ENCODE results near the gene PNMA5. TPM values are rescaled to one million over a fixed set of nuclear protein-coding genes. Genes with fewer than 3 reads are reported as not detected.
A peak's percentile ranks its signal among the peaks of the same experiment; 100 is the strongest.
"Not testable (repeated sequence)": the region's sequence is repeated elsewhere in the genome, so short reads cannot be mapped to it uniquely, and the experiment has no call there.

PNMA5 gene
- total RNA-seq = not detected in 2 replicates

DNA sequence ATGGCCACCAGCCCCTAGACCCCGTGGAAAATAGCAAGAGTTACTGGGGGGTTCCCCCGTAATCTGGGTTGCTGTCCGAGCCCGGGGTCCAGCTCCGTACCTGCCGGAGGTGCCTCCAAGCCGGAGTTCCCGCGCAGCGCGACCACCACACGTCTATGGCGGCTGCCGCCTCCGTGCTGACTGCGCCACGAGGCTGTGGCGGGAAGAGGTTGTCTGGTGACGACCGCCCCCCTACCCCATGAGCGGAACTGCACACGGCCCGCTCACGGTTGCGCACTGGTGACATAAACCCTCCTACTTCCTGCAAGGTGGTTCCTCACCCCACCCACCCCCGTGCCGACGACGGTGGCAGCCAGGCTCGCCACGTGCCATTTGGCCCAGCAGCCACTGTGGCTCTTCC is at the start of gene PNMA5:
TSS of gene PNMA5 (minus strand) at position 184 of the 400 bp plus-strand sequence. CDS start 2,518 bp downstream, outside the sequence.
- Mint-ChIP-seq H3K4me1 (ENCODE audit: low read depth) (peaks cover 10% of the 10 kb centered on the region), H3K27ac (no peak within 1 kb of the TSS), H3K36me3 (ENCODE audit: low read depth) (no peaks in the 10 kb centered on the region), H3K27me3 (ENCODE audit: low read depth) (no peaks in the 10 kb centered on the region), H3K9me3 (no peaks in the 10 kb centered on the region), H3K4me3 (ENCODE audit: low read depth) (no peak within 1 kb of the TSS)
- intact Hi-C loops (cut with micrococcal nuclease) = no loop called here
- no peak for DNase-seq (ENCODE audit: low spot score)

DNA sequence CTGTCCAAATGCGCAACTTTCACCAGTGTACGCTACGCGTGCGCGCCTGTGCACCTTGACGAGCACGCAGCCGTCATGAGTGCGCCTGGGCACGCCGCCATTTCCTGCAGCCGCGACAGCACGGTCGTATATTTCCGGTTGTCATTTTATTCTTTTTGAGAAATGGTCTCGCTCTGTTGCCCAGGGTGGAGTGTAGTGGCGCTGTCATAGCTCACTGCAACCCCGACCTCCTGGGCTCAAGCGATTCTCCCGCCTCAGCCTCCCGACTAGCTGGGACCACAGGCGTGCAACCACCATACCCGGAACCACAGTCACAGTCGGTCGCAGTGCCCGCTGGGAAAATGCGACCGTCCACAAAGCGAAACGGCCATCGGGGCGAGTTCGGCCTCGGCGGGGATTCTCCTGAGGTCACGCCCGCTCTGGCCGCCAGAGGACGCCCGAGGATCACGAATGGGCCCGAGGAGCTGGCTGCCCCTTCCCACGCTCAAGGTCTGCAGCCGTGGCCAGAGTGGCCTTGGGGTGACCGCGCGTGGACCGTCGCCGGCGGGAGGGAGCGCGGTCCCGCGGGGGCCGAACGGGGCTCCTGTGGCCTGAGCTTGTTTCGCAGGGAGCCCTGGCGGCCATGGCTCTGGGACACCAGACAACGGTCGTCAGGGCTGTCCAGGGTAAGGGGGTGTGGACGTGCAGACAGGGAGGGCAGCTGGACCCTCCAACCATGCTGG is 38.6 kb upstream of the PNMA5 start:
- intact Hi-C loops (cut with micrococcal nuclease) = loop anchor here (5.0 to 10.0 kb wide), 4 partner anchors 90 to 632 kb away; partner anchors contain the start of gene ZFP92
- no peaks in the 10 kb centered on the region for H3K9me3 Mint-ChIP-seq
- H3K4me3 Mint-ChIP-seq (ENCODE audit: low read depth) = peak overlapping the region; percentile 79
- H3K27ac Mint-ChIP-seq = peak overlapping the region; percentile 87
- peak; percentile 50 for DNase-seq (ENCODE audit: low spot score)
- no peaks in the 10 kb centered on the region for H3K36me3 Mint-ChIP-seq (ENCODE audit: low read depth)
- H3K27me3 Mint-ChIP-seq (ENCODE audit: low read depth) = no peaks in the 10 kb centered on the region
- H3K4me1 Mint-ChIP-seq (ENCODE audit: low read depth) = peaks cover 3% of the 10 kb centered on the region

DNA sequence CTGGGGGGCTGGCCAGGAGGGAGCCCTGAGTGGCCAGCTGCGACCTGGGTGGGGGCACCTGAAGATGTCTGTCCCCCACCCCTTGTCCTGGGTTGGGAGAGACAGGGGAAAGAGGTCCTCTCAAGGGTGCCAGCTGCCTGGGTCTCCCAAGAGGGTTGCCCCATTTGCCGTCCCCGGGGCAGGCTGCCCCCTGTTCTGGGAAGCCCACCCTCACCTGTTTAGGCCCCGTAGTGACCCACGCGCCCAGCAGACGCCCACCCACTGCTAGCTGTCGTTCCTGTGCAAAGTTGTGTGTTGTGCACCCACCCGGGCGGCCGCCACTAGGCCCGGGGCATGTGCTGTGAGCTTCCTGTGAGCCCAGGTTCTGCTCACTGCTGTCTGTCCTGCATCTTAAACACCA is 36.9 kb upstream of the PNMA5 start:
- Mint-ChIP-seq H3K4me1 (ENCODE audit: low read depth) (peaks cover 3% of the 10 kb centered on the region), H3K4me3 (ENCODE audit: low read depth) (no peak overlapping the region), H3K9me3 (no peaks in the 10 kb centered on the region), H3K27ac (no peak overlapping the region), H3K27me3 (ENCODE audit: low read depth) (no peaks in the 10 kb centered on the region), H3K36me3 (ENCODE audit: low read depth) (no peaks in the 10 kb centered on the region)
- DNase-seq (ENCODE audit: low spot score) = no peak
- intact Hi-C loops (cut with micrococcal nuclease) = loop anchor here (5.0 to 10.0 kb wide), 4 partner anchors 88 to 634 kb away; partner anchors contain the start of gene ZFP92

DNA sequence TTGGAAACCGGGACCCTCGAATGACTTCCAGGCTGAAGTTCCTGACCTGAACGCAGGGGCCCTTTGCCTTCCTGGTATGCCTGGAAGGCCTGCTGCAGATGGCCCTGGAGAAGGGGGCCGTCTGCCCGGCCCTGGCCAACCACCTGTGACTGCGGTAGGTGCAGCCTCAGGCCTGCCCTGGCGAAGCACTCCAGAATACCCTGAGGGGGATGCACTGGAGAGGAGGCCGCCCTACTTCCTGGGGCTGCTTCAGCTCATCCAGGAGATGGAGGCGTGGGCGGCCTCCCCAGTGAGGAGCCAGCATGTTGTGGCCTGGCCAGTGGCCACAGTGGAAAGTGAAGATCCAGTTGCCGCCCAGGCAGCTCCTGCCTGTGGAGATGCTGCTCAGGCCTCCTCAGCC is 36.0 kb upstream of the PNMA5 start:
- Mint-ChIP-seq H3K4me1 (ENCODE audit: low read depth) (peaks cover 3% of the 10 kb centered on the region), H3K36me3 (ENCODE audit: low read depth) (no peaks in the 10 kb centered on the region), H3K27me3 (ENCODE audit: low read depth) (no peaks in the 10 kb centered on the region), H3K9me3 (no peaks in the 10 kb centered on the region), H3K27ac (no peak overlapping the region), H3K4me3 (ENCODE audit: low read depth) (no peak overlapping the region)
- DNase-seq (ENCODE audit: low spot score) = no peak
- intact Hi-C loops (cut with micrococcal nuclease) = loop anchor here (5.0 to 10.0 kb wide), 4 partner anchors 88 to 635 kb away; partner anchors contain the start of gene ZFP92

DNA sequence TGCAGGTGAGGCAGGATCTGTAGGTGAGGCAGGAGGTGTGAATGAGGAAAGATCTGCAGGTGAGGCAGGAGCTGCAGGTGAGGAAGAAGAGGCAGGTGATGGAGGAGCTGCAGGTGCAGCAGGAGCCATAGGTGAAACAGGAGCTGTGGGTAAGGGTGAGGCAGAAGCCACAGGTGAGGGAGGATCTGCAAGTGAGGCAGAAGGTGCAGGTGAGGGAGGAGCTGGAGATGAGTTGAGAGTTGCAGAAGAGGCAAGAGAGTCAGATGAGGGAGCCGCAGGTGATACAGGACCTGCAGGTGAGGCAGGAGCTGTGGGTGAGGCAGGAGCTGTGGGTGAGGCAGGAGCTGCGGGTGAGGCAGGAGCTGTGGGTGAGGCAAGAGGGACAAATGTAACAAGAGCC is 35.2 kb upstream of the PNMA5 start:
- no peak overlapping the region for H3K27ac Mint-ChIP-seq
- H3K27me3 Mint-ChIP-seq (ENCODE audit: low read depth) = no peaks in the 10 kb centered on the region
- H3K9me3 Mint-ChIP-seq = no peaks in the 10 kb centered on the region
- peaks cover 3% of the 10 kb centered on the region for H3K4me1 Mint-ChIP-seq (ENCODE audit: low read depth)
- intact Hi-C loops (cut with micrococcal nuclease) = no loop called here
- H3K36me3 Mint-ChIP-seq (ENCODE audit: low read depth) = no peaks in the 10 kb centered on the region
- no peak overlapping the region for H3K4me3 Mint-ChIP-seq (ENCODE audit: low read depth)
- no peak for DNase-seq (ENCODE audit: low spot score)

DNA sequence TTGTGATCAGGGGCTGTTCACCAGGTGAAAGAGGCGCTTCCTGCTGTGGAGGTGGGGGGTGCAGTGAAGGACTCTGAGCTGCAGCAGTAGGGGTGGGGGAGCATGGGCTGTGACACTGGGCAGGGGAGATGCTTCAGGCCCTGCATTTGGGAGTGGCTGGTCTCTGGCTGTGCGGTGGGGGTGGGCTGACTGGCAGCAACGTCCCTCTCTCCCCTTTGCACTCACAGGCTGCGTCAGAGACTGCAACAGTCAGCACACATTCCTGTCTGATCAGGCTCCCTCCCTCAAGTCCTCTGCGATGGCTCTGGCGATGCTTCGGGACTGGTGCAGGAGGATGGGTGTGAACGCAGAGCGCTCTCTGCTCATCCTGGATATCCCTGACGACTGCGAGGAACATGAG is 34.6 kb upstream of the PNMA5 start:
- H3K4me1 Mint-ChIP-seq (ENCODE audit: low read depth); DNase-seq (ENCODE audit: low spot score); H3K4me3 Mint-ChIP-seq (ENCODE audit: low read depth); intact Hi-C loops (cut with micrococcal nuclease); H3K27me3 Mint-ChIP-seq (ENCODE audit: low read depth); H3K9me3 Mint-ChIP-seq; H3K27ac Mint-ChIP-seq; H3K36me3 Mint-ChIP-seq (ENCODE audit: low read depth): not testable (repeated sequence)

DNA sequence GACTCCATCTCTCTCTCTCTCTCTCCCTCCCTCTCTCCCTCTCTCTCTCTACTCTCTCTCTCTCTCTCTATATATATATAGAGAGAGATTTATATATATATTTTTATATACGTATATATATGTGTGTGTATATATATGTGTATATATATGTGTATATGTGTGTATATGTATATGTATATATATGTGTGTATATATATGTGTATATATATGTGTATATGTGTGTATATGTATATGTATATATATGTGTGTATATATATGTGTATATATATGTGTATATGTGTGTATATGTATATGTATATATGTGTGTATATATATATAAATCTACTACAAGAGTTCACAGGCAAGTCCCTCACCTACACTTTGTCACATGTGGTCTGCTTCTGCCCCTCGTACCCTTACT is 32.6 kb upstream of the PNMA5 start:
- H3K27me3 Mint-ChIP-seq (ENCODE audit: low read depth); H3K27ac Mint-ChIP-seq; H3K36me3 Mint-ChIP-seq (ENCODE audit: low read depth); H3K4me3 Mint-ChIP-seq (ENCODE audit: low read depth); DNase-seq (ENCODE audit: low spot score); intact Hi-C loops (cut with micrococcal nuclease); H3K4me1 Mint-ChIP-seq (ENCODE audit: low read depth); H3K9me3 Mint-ChIP-seq: not testable (repeated sequence)

DNA sequence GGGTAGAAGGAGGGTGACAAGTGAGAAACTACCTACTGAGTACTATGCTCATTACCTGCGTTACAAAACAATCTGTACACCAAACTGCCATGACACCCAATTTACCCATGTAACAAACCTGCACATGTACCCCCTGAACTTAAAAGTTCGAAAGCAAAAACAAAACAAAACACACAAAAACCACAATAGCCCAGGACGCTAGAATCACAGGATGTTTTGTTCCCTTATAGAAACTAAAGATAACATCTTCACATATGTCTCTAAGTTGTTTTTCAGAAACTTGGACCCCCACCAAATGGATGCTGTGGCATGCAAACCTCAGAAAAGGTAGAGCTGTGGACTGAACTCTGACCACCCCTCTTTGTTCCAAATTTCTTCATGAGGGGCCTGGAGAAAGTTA is 25.2 kb upstream of the PNMA5 start:
- Mint-ChIP-seq H3K4me1 (ENCODE audit: low read depth) (peaks cover 15% of the 10 kb centered on the region), H3K36me3 (ENCODE audit: low read depth) (no peaks in the 10 kb centered on the region), H3K27me3 (ENCODE audit: low read depth) (peaks cover 16% of the 10 kb centered on the region), H3K9me3 (no peaks in the 10 kb centered on the region), H3K4me3 (ENCODE audit: low read depth) (no peak overlapping the region), H3K27ac (no peak overlapping the region)
- intact Hi-C loops (cut with micrococcal nuclease) = no loop called here
- DNase-seq (ENCODE audit: low spot score) = no peak

DNA sequence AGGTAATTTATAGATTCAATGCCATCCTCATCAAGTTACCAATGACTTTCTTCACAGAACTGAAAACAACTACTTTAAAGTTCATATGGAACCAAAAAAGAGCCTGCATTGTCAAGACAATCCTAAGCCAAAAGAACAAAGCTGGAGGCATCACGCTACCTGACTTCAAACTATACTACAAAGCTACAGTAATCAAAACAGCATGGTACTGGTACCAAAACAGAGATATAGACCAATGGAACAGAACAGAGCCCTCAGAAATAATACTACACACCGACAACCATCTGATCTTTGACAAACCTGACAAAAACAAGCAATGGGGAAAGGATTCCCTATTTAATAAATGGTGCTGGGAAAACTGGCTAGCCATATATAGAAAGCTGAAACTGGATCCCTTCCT is 23.3 kb upstream of the PNMA5 start:
- Mint-ChIP-seq H3K4me1 (ENCODE audit: low read depth) (peaks cover 15% of the 10 kb centered on the region), H3K27me3 (ENCODE audit: low read depth) (peaks cover 18% of the 10 kb centered on the region)
- H3K36me3 Mint-ChIP-seq (ENCODE audit: low read depth); H3K9me3 Mint-ChIP-seq; H3K4me3 Mint-ChIP-seq (ENCODE audit: low read depth); intact Hi-C loops (cut with micrococcal nuclease); H3K27ac Mint-ChIP-seq; DNase-seq (ENCODE audit: low spot score): not testable (repeated sequence)

DNA sequence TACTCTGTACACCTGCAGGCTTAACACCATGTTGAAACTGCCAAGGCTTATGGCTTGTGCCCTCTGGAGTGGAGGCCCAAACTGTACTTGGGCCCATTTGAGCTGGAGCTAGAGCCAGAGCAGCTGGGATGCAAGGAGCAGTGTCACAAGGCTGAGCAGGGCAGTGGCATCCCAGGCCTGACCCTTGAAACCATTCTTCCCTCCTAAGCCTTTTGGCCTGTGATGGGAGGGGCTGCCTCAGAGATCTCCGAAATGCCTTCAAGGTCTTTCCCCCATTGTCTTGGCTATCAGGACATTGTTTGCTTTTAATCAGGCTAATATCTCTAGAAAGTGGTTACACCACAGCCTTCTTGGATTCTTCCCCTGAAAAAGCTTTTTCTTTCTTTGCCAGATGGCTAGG is 10.9 kb upstream of the PNMA5 start:
- Mint-ChIP-seq H3K27me3 (ENCODE audit: low read depth) (peaks cover 11% of the 10 kb centered on the region), H3K27ac (no peak overlapping the region), H3K36me3 (ENCODE audit: low read depth) (no peaks in the 10 kb centered on the region), H3K4me3 (ENCODE audit: low read depth) (no peak overlapping the region), H3K9me3 (no peaks in the 10 kb centered on the region), H3K4me1 (ENCODE audit: low read depth) (no peaks in the 10 kb centered on the region)
- DNase-seq (ENCODE audit: low spot score) = no peak
- intact Hi-C loops (cut with micrococcal nuclease) = no loop called here

DNA sequence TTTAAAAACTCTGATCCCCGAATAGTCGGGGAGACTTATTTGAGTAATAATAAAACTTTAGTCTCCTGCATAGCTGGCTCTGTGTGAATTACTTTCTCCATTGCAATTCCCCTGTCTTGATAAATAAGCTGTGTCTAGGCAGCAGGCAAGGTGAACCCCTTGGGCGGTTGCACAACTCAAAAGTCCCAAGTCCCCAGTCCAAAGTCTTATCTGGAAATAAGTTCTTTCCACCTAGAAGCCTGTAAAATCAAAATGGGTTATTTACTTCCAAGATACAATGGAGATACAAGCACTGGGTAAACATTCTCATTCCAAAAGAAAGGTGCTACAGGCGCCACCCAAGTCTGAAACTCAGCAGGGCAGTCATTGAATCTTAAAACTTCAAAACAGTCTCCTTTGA is 10.1 kb upstream of the PNMA5 start:
- DNase-seq (ENCODE audit: low spot score) = no peak
- H3K9me3 Mint-ChIP-seq = no peaks in the 10 kb centered on the region

DNA sequence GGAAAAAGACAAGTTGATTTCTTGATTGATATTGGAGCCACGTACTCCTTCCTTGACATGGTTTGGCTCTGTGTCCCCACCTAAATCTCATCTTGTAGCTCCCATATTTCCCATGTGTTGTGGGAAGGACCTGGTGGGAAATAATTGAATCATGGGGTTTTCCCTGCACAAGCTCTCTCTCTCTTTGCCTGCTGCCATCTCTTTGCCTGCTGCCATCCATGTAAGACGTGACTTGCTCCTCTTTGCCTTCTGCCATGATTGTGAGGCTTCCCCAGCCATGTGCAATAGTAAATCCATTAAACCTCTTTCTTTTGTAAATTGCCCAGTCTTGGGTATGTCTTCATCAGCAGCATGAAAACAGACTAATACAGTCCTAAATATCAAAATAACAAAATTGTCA is 8.3 kb upstream of the PNMA5 start:
- H3K4me3 Mint-ChIP-seq (ENCODE audit: low read depth); H3K27me3 Mint-ChIP-seq (ENCODE audit: low read depth); H3K27ac Mint-ChIP-seq; H3K9me3 Mint-ChIP-seq; intact Hi-C loops (cut with micrococcal nuclease); H3K4me1 Mint-ChIP-seq (ENCODE audit: low read depth); H3K36me3 Mint-ChIP-seq (ENCODE audit: low read depth); DNase-seq (ENCODE audit: low spot score): not testable (repeated sequence)

More for the DNA sequence above, 10.1 kb upstream of the PNMA5 start:
- Mint-ChIP-seq H3K4me3 (ENCODE audit: low read depth) (no peak overlapping the region), H3K27ac (no peak overlapping the region), H3K27me3 (ENCODE audit: low read depth) (peaks cover 10% of the 10 kb centered on the region), H3K4me1 (ENCODE audit: low read depth) (no peaks in the 10 kb centered on the region), H3K36me3 (ENCODE audit: low read depth) (no peaks in the 10 kb centered on the region)
- intact Hi-C loops (cut with micrococcal nuclease) = no loop called here

DNA sequence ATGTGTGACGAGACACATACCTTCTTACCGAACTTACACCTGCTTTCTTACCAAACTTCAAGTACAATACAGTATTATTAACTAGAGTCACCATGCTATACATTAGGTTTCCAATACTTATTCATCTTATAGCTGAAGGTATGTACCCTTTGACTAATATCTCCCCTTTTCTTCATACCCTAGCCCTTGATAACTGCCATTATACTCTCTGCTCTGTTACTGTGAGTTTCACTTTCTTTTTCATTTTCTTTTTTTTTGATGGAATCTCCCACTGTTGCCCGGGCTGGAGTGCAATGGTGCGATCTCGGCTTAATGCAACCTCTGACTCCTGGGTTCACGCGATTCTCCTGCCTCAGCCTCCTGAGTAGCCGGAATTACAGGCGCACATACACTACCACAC is 3.4 kb upstream of the PNMA5 start:
- H3K4me3 Mint-ChIP-seq (ENCODE audit: low read depth) = no peak overlapping the region
- no peak for DNase-seq (ENCODE audit: low spot score)
- no peaks in the 10 kb centered on the region for H3K36me3 Mint-ChIP-seq (ENCODE audit: low read depth)
- no peaks in the 10 kb centered on the region for H3K9me3 Mint-ChIP-seq
- H3K27ac Mint-ChIP-seq = no peak overlapping the region
- intact Hi-C loops (cut with micrococcal nuclease) = no loop called here
- H3K27me3 Mint-ChIP-seq (ENCODE audit: low read depth) = peaks cover 1% of the 10 kb centered on the region
- H3K4me1 Mint-ChIP-seq (ENCODE audit: low read depth) = peaks cover 5% of the 10 kb centered on the region
